Measurements from ENCODE around the gene ZNF213.

The ZNF213 gene

DNA sequence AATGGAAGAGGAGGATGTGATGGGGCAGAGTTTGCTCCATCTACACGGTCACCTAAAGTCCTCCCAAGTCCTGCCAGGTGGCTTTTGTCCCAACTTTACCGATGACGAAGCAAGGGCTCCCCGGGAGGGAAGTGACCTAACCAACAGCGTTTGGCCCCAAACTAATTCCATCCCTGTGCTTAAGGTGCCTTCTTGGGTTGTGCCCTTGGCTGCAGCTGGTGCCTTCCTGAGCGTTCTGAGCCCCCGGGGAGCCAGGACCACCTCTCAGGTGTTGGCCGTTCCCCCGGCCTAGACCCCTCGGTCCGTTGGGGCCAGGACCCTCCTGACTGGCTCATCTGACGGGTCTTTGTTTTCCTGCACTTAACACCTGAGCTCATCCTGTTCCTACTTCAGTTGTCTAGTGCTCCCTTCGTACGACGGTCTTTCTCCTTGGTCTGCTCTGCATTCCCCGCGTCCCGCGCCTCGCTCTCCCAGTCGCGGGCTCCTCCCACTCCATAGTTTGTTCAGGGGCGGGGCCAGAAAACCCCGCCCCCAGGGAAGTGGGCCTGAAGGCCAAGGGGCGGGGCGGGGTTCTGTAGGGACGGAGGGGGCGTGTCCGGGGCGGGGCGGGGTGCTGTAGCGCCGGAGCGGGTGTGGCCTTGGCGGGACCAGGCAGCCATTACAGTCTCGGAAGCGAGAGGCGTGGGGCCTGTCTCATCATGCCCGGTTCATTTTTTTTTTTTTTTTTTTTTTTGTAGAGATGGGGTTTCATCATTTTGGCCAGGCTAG lies 34.9 kb upstream of the ZNF213 start:
- peak overlapping the region; percentile 59 for H3K4me2 ChIP-seq (ENCODE audit: low read length)
- H3K36me3 ChIP-seq (ENCODE audit: control insufficient read depth, insufficient read depth, low read length), result no peaks in the 10 kb centered on the region
- peak overlapping the region; percentile 39 for H3K27ac ChIP-seq (ENCODE audit: low read depth, low read length)
- no CpG with 5 or more reads among the region's 39 CpGs for WGBS (ENCODE audit: extremely low coverage, insufficient coverage, low lambda C conversion rate)
- no peak overlapping the region for H2BK120ac ChIP-seq (ENCODE audit: low read depth, low read length)
- H3K18ac ChIP-seq (ENCODE audit: low read length), result peak overlapping the region; percentile 12
- peak overlapping the region; percentile 44 for H3K4ac ChIP-seq (ENCODE audit: low read depth, low read length)
- H4K8ac ChIP-seq (ENCODE audit: low read depth, low read length), result peak overlapping the region; percentile 3
- H3K4me3 ChIP-seq (ENCODE audit: low read length), result peak overlapping the region; percentile 60
- H3K4me1 ChIP-seq (ENCODE audit: control insufficient read depth, low read depth, low read length), result peaks cover 12% of the 10 kb centered on the region
- H3K79me1 ChIP-seq (ENCODE audit: low read length), result peaks cover 7% of the 10 kb centered on the region
- peak; percentile 97 for DNase-seq
- H4K5ac ChIP-seq (ENCODE audit: low read length), result no peak overlapping the region
- H3K9ac ChIP-seq (ENCODE audit: low read length), result peak overlapping the region; percentile 96
- H2BK15ac ChIP-seq (replicated peaks; ENCODE audit: low read depth), result no peak overlapping the region
- peak overlapping the region; percentile 98 for H3K56ac ChIP-seq (ENCODE audit: low read length)
- H3K23ac ChIP-seq (ENCODE audit: low read length), result peak overlapping the region; percentile 72
- H2AK5ac ChIP-seq (ENCODE audit: low read length), result peak overlapping the region; percentile 70
- H3K79me2 ChIP-seq (ENCODE audit: control insufficient read depth, insufficient read depth, low read length), result peaks cover 29% of the 10 kb centered on the region
- peak overlapping the region; percentile 82 for H2BK5ac ChIP-seq (ENCODE audit: low read length)
- no peaks in the 10 kb centered on the region for H3K27me3 ChIP-seq (ENCODE audit: insufficient read depth, low read length, poor library complexity)

DNA sequence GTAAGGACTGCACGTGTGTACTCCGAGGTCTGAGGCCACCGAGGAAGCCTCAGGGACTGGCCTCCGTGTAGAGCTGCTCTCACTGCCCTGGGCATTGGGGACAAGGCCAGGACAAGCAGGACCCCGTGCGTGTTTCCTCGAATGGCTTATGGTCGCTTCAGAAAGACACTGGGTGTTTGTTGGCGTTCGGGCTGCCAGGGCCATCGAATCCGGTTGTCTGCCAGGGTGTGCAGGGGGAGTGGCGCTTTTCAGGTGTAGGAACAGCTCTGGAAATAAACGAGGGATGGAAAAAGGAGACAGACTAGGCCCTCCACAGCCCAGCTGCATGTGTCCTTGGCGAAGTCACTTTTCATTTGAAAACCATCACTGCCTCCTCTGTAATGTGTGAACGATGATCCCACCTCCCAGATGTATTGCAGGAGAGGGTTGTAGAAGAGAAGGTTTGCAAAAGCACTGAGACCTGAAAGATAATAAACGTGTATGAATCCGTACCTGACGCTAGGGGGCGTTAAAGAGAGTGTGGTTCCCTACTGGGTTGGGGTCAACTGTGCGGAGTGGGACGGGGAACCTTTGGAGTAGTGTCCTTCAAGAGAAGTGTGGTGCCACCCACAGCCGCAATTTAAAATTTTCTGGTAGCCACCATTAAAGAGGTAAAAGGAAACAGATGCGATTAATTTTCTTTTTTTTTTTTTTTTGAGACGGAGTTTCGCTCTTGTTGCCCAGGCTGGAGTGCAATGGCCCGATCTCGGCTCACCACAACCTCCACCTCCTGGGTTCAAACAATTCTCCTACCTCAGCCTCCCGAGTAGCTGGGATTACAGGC lies 33.6 kb upstream of the ZNF213 start:
- Histone ChIP-seq H3K36me3 (ENCODE audit: control insufficient read depth, insufficient read depth, low read length) (no peaks in the 10 kb centered on the region), H3K27me3 (ENCODE audit: insufficient read depth, low read length, poor library complexity) (no peaks in the 10 kb centered on the region), H3K18ac (ENCODE audit: low read length) (no peak overlapping the region), H2BK5ac (ENCODE audit: low read length) (no peak overlapping the region), H2AK5ac (ENCODE audit: low read length) (no peak overlapping the region), H4K8ac (ENCODE audit: low read depth, low read length) (no peak overlapping the region), H3K23ac (ENCODE audit: low read length) (no peak overlapping the region), H4K5ac (ENCODE audit: low read length) (no peak overlapping the region), H3K9ac (ENCODE audit: low read length) (peak overlapping the region; percentile 2), H3K4ac (ENCODE audit: low read depth, low read length) (no peak overlapping the region), H2BK15ac (replicated peaks; ENCODE audit: low read depth) (no peak overlapping the region), H3K4me2 (ENCODE audit: low read length) (no peak overlapping the region), H3K79me2 (ENCODE audit: control insufficient read depth, insufficient read depth, low read length) (peaks cover 25% of the 10 kb centered on the region), H2BK120ac (ENCODE audit: low read depth, low read length) (no peak overlapping the region), H3K4me1 (ENCODE audit: control insufficient read depth, low read depth, low read length) (peaks cover 12% of the 10 kb centered on the region), H3K27ac (ENCODE audit: low read depth, low read length) (no peak overlapping the region), H3K56ac (ENCODE audit: low read length) (peak overlapping the region; percentile 9), H3K79me1 (ENCODE audit: low read length) (peaks cover 6% of the 10 kb centered on the region), H3K4me3 (ENCODE audit: low read length) (no peak overlapping the region)
- DNase-seq, result peak; percentile 82
- WGBS (ENCODE audit: extremely low coverage, insufficient coverage, low lambda C conversion rate), result no CpG with 5 or more reads among the region's 29 CpGs

DNA sequence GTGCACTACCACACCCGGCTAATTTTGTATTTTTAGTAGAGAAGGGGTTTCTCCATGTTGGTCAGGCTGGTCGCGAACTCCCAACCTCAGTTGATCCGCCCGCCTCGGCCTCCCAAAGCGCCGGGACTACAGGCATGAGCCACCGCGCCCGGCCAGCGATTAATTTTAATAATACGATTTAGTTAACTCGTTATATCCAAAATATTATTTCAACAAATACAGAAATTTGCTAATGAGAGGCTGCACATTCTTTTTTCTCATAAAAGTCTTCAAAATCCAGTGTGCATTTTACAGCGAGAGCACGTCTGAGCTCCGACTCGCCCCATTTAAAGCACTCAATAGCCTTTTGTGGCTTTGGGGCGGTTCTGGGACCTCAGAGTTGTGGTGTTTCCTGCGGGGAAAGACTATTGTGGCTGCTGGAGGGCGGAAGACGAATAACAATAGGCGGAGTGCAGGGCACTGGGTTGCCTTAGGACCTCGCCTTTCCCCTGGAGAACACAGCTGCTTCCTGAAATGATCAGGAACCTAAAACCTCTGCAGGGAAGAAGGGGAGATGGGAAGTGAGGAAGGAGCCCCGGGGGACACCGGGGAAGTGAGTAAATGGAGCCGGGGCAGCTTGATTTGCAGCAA lies 32.9 kb upstream of the ZNF213 start:
- Histone ChIP-seq H4K5ac (ENCODE audit: low read length) (peak overlapping the region; percentile 33), H3K36me3 (ENCODE audit: control insufficient read depth, insufficient read depth, low read length) (no peaks in the 10 kb centered on the region), H3K56ac (ENCODE audit: low read length) (peak overlapping the region; percentile 54), H3K27me3 (ENCODE audit: insufficient read depth, low read length, poor library complexity) (no peaks in the 10 kb centered on the region), H3K9ac (ENCODE audit: low read length) (peak overlapping the region; percentile 41), H2BK15ac (replicated peaks; ENCODE audit: low read depth) (no peak overlapping the region), H3K18ac (ENCODE audit: low read length) (peak overlapping the region; percentile 44), H2BK5ac (ENCODE audit: low read length) (no peak overlapping the region), H4K8ac (ENCODE audit: low read depth, low read length) (no peak overlapping the region), H3K79me1 (ENCODE audit: low read length) (peaks cover 4% of the 10 kb centered on the region), H3K23ac (ENCODE audit: low read length) (no peak overlapping the region), H3K4me2 (ENCODE audit: low read length) (no peak overlapping the region), H3K27ac (ENCODE audit: low read depth, low read length) (peak overlapping the region; percentile 78), H3K4ac (ENCODE audit: low read depth, low read length) (no peak overlapping the region), H3K4me3 (ENCODE audit: low read length) (no peak overlapping the region), H3K4me1 (ENCODE audit: control insufficient read depth, low read depth, low read length) (peaks cover 10% of the 10 kb centered on the region), H2AK5ac (ENCODE audit: low read length) (no peak overlapping the region), H2BK120ac (ENCODE audit: low read depth, low read length) (no peak overlapping the region), H3K79me2 (ENCODE audit: control insufficient read depth, insufficient read depth, low read length) (peaks cover 18% of the 10 kb centered on the region)
- peak; percentile 72 for DNase-seq
- no CpG with 5 or more reads among the region's 27 CpGs for WGBS (ENCODE audit: extremely low coverage, insufficient coverage, low lambda C conversion rate)

- H3K27ac ChIP-seq (ENCODE audit: low read depth, low read length), result no peak overlapping the region
- H3K56ac ChIP-seq (ENCODE audit: low read length), result peak overlapping the region; percentile 89
- peak overlapping the region; percentile 55 for H3K4me2 ChIP-seq (ENCODE audit: low read length)
- no peak overlapping the region for H4K5ac ChIP-seq (ENCODE audit: low read length)
- H2BK120ac ChIP-seq (ENCODE audit: low read depth, low read length), result no peak overlapping the region
- no peaks in the 10 kb centered on the region for H3K27me3 ChIP-seq (ENCODE audit: insufficient read depth, low read length, poor library complexity)
- H3K4me3 ChIP-seq (ENCODE audit: low read length), result peak overlapping the region; percentile 66
- H2AK5ac ChIP-seq (ENCODE audit: low read length), result no peak overlapping the region
- peak overlapping the region; percentile 87 for H3K9ac ChIP-seq (ENCODE audit: low read length)
- no peaks in the 10 kb centered on the region for H3K4me1 ChIP-seq (ENCODE audit: control insufficient read depth, low read depth, low read length)
- H2BK5ac ChIP-seq (ENCODE audit: low read length), result no peak overlapping the region
- H4K8ac ChIP-seq (ENCODE audit: low read depth, low read length), result peak overlapping the region; percentile 100
- WGBS (ENCODE audit: extremely low coverage, insufficient coverage, low lambda C conversion rate), result no CpG with 5 or more reads among the region's 74 CpGs
- H3K4ac ChIP-seq (ENCODE audit: low read depth, low read length), result peak overlapping the region; percentile 92
- H3K36me3 ChIP-seq (ENCODE audit: control insufficient read depth, insufficient read depth, low read length), result no peaks in the 10 kb centered on the region
- H3K79me1 ChIP-seq (ENCODE audit: low read length), result no peaks in the 10 kb centered on the region
- no peak overlapping the region for H2BK15ac ChIP-seq (replicated peaks; ENCODE audit: low read depth)
- peak; percentile 95 for DNase-seq
- no peak overlapping the region for H3K23ac ChIP-seq (ENCODE audit: low read length)
- H3K79me2 ChIP-seq (ENCODE audit: control insufficient read depth, insufficient read depth, low read length), result no peaks in the 10 kb centered on the region
- H3K18ac ChIP-seq (ENCODE audit: low read length), result peak overlapping the region; percentile 81
These were observed 28.5 kb upstream of the ZNF213 start for GRCh38 chr16:3106205-3106928.

DNA sequence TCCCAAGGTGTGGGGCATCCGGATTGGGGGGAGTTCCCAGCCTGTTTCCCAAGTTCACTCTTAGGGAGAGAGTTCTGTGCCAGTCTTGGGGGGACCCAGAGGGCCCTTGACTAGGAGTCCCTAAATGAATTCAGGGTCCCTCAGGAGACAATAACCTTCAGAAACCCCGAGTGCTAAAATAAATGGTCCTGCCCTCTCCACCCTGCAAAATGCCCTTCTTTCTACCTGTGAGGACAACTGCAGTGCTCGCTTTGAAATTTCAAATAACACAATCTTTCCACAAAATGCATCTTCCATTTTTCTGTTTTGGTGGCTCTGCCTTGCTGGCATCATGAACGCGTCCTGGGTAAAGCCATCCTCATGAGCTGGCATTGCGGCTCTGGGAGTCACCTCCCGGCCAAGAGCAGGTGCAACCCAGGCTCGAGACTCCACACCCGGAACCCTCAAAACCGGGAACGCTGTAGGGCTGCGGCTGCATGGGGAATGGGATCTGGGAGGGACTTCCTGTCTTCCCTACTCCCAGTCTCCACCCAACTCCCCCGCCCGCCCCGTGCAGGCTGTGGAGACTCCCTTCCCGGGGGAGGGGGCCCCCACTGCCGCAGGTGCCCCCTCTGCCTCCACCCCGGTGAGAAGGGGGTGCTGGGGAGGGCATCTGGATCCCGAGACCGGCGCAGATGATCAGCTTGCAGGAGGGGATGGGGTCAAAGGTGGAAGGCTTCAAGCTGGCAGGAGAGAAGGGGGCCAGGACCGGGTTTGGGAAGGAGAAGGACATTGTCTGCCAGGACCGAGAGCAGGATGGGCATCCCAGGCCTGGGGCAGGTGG lies 22.6 kb upstream of the ZNF213 start, which contains the start of gene ZNF205:
TSS of gene ZNF205 (plus strand) at position 529 of the 823 bp plus-strand sequence. CDS start 845 bp downstream, outside the sequence.
- Histone ChIP-seq H3K23ac (ENCODE audit: low read length) (no peak within 1 kb of the TSS), H3K27me3 (ENCODE audit: insufficient read depth, low read length, poor library complexity) (no peaks in the 10 kb centered on the region), H2BK120ac (ENCODE audit: low read depth, low read length) (no peak within 1 kb of the TSS), H2AK5ac (ENCODE audit: low read length) (no peak within 1 kb of the TSS), H3K4me1 (ENCODE audit: control insufficient read depth, low read depth, low read length) (no peaks in the 10 kb centered on the region), H3K36me3 (ENCODE audit: control insufficient read depth, insufficient read depth, low read length) (no peaks in the 10 kb centered on the region), H3K27ac (ENCODE audit: low read depth, low read length) (no peak within 1 kb of the TSS), H3K4ac (ENCODE audit: low read depth, low read length) (peak within 1 kb of the TSS; percentile 84), H3K4me3 (ENCODE audit: low read length) (peak within 1 kb of the TSS; percentile 66), H4K8ac (ENCODE audit: low read depth, low read length) (no peak within 1 kb of the TSS), H3K9ac (ENCODE audit: low read length) (peak within 1 kb of the TSS; percentile 80), H3K79me2 (ENCODE audit: control insufficient read depth, insufficient read depth, low read length) (no peaks in the 10 kb centered on the region), H4K5ac (ENCODE audit: low read length) (no peak within 1 kb of the TSS), H2BK15ac (replicated peaks; ENCODE audit: low read depth) (no peak within 1 kb of the TSS), H3K18ac (ENCODE audit: low read length) (no peak within 1 kb of the TSS), H3K56ac (ENCODE audit: low read length) (peak within 1 kb of the TSS; percentile 88), H3K4me2 (ENCODE audit: low read length) (peak within 1 kb of the TSS; percentile 88), H3K79me1 (ENCODE audit: low read length) (no peaks in the 10 kb centered on the region), H2BK5ac (ENCODE audit: low read length) (no peak within 1 kb of the TSS)
- peak; percentile 86 for DNase-seq
- WGBS (ENCODE audit: extremely low coverage, insufficient coverage, low lambda C conversion rate), result no CpG with 5 or more reads among the region's 23 CpGs
